ENCODE results near the gene ZNF423.

Gene ZNF423

DNA sequence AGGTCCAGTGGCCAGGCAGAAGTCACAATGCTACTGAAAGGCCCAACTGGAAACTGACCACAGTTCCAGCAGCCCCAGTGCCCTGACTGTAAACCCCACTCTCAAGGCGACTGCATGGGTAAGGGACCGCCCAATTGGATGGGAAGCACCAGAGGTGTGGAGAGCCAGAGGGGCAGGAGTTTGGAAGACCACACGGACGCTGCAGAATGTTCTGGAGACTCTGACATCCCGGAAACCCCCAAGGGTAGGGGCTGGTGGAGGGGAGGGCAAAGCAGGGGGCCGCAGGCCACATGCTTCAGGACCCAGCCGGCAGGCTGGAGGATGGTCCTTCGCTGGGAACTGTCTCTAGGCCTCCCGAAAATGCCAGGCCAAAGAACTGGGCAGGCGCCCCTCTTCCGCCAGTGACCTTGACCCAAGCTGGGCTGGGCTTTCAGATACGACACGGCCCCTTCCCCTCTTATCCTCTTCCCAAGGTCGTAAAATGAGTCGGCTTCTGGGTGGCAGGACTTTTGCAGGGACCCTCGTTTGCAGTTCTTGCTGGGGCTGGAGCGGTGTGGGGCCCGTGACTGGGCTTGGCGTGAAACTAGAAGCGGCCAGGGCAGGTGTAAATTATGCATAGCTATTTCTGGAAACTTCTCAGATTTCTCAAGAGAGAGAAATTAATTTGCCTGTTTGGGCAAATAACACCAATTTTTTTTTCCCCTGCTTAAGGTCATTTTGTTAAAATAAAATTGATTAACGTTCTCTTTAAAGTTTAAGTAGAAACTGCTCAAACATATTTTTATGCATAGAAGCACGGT, 372.1 kb downstream of the ZNF423 start:
- DNase-seq = no peak

DNA sequence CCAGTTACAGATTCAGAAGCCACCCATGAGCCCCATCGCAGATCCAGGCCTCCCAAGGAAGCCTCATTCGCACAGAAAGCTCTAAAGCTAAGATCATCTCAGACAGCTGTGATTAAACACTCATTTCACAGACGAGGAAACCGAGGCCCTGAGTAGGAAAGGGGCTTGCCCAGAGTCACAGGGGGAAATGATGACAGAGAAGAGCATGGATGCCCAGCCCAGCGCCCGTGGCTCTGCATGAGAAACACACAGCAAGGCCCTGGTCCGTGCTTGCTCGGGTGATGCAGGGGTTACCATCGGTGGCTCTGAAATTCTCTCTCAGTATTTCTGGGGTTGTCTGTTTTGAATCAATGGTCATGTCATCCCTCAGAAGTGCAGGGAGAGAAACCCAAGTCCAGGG, 372.7 kb downstream of the ZNF423 start:
- DNase-seq = no peak

DNA sequence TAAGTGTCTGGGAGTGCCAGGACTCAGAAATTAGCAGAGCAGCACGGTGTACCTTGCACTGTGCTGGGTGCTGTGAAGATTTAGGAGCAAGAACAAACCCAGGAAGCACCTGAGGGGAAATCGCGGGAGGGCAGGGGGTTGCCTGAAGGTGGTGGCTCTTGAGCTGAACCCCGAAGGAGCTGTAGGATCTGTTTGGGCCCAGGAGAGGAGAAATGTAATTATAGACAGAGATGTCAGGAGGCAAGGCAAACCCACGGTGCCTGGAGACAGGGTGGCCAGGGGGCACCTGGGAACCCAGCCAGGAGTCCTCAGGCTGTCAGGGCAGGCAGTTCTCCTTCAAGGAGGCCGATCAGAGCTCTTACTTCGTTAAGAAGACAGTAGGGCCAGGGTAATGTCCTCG, 373.2 kb downstream of the ZNF423 start:
- DNase-seq = no peak

DNA sequence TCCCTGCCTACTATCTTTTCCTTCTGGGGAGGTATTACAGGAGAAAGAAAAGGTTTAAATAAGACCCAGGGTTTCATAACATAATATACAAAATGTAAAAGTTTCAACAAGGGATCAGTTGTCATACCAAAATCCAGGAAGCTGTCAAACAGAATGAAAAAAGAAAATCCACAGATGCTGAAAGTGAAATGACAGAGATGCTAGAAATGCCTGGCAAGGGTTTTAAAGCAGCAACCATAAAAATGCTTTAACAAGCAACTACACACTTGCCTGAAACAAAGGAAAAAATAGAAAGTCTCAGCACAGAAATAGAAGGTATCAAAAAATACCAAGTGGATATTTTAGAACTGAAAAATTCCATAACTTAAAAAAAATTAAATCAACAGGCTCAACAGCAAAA, 377.3 kb downstream of the ZNF423 start:
- no peak for DNase-seq

DNA sequence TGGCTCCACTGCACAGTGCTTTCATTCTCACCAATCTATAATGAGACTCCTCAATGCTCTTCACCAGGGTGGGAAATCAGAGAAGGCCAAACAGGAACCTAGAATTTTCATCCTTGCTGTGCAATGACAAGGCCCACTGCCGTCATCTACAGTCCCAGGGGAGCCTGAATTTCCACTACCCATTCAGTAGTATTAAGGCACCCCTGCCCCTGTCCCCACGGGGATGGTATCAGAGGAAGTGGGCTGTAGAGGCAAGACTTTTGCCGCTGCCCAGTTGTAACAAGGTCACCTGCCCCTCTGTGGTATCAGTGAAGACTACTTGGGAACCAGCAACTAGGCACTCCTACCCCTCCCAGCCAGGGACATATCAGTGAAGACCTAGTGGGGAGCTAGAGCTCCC, 377.8 kb downstream of the ZNF423 start:
- DNase-seq = no peak

DNA sequence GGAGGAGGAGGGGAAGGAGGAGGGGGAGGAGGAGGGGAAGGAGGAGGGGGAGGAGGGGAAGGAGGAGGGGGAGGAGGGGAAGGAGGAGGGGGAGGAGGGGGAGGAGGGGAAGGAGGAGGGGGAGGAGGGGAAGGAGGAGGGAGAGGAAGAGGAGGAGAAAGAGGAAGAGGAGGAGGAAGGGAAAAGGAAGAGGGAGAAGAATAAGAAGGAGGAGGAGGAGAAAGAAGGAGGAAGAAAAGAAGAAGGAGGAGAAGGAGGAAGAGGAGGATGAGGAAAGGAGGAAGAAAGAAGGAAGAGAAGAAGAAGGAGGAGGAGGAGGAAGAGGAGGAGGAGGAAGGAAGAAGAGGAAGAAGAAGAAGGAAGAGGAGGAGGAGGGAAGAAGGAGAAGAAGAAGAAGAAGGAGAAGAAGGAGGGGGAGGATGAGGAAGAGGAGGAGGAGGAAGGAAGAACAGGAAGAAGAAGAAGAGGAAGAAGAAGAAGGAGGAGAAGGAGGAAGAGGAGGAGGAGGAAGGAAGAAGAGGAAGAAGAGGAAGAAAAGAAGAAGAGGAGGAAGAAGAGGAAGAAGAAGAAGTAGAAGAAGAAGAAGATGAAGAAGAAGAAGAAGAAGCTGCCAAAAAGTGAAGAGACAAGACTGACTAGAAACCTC, 378.5 kb downstream of the ZNF423 start:
- DNase-seq = no peak

DNA sequence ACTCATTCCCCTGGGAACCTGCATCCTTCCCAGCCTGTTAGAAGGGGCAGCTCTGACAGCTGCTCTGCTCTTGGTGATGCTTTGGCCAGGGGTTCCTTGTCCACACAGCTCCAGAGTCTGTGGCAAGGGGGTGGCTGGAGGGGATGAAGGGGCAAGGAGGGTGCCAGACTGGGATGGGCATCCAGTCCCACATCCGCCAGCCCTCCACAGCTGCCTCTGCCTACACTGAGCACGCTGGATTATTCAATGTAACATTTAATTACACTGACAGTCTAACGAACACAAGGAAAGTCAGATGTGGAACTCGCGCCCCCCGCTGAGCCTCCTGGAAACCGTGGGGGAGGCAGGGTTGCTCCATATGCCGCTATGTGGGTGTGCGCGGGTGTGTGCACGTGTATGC, 381.2 kb downstream of the ZNF423 start:
- no peak for DNase-seq

DNA sequence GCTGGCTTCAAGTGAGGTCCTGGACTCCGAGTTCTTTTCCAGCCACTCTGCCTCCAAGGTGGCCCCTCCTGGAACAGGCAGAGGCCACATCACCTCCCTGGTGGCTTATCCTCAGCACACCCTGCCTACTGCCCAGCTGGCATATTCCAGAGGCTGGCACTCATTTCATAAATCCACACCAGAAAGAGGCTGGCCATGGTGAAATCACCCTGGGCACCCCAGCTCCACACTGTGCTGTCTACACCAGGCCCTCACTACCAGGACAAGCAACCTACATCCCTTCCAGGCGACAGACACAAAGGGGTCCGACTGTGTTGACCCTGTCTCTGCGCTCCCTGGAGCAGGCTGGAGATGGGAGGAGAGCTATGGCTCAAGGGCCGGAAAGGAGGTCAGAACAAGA, 382.1 kb downstream of the ZNF423 start:
- no peak for DNase-seq

DNA sequence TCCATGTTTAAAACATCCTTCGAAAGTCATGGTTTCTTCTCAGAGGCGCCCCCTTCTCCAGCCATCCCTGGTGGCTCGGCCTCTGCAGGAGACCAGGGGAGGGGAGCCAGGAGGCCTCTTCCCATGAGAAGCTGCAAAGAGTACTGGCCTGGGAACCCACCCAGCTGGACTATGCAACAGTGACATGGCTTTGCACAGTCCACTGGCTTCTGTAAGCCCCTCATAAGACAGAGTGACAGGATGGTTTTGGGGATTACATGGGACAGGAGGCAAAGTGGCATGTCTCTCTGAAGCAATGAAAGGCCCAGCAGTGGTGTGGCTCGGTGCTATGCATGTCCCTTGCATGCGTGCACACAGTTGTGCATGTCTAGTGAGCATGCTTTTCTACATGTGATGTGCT, 382.8 kb downstream of the ZNF423 start:
- DNase-seq = no peak

DNA sequence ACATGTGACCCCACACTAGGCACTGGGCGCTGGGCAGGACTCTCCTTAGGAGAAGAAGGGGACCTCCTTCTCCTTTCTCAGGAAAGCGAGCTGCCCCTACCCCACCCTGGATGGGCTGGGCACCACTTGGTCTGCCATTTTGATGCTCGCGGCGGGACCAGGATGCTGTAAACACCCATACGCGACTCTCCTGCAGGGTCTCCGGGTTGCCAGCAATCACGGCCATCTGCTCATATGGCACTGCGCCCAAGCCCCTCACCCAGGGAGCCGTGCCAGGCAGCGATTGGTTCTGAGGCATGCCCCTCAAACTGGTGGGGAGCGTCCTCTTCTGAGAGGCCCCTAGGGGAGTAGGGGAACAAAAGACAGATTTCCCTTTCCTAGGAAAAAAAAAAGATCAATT, 383.3 kb downstream of the ZNF423 start:
- no peak for DNase-seq

DNA sequence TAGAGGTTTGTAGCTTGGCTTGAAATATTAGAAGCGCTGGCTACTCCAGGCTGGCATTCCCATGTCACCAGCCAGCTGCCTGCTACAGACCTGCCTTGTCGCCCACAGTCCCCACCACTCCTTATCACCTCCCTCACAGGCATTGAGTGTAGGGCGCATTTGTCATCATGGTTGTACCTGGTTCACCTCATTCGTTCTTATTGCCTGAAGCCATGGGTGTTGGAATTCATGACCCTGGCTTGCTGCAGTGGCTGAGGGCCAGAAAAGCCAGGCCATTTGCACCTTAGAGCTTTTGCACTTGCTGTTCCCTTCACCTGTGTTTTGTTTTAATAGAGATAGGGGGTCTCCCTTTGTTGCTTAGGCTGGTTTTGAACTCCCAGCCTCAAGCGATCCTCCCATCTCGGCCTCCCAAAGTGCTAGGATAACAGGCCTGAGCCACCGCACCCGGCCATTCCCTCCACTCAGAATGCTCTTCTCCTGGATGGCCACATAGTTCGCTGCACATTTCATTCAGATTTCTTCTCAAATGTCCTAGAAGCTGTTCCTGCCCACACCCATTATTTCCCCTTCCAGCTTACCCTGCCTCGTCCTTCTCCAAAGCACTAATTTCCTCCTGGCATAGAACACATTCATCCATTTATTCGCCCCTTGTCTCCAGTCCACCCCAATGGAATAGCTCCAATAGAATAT, 384.7 kb downstream of the ZNF423 start:
- DNase-seq = no peak

DNA sequence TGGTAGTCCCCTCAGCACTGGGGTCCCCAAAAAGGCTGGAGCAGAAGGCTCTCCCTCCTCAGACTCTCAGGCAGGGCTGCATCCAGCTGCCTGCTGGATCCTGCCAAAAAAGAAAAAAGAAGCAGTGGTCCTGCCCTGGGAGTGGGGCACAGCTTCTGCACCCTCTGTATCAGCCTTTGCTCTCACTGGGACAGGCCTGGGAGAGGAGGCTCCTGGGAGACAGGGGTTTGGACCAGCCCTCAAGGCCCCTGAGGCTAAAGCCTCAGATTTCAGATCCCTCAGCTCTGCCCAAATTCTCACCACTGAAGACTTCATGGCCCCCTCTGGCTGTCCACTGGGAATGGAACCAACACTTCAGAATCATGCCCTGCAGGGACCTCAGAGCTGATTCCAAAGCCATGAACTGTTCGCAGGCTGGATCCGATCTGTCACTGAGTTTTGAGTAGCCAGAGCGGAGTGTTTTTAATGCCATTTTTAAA, 385.4 kb downstream of the ZNF423 start:
- no peak for DNase-seq

DNA sequence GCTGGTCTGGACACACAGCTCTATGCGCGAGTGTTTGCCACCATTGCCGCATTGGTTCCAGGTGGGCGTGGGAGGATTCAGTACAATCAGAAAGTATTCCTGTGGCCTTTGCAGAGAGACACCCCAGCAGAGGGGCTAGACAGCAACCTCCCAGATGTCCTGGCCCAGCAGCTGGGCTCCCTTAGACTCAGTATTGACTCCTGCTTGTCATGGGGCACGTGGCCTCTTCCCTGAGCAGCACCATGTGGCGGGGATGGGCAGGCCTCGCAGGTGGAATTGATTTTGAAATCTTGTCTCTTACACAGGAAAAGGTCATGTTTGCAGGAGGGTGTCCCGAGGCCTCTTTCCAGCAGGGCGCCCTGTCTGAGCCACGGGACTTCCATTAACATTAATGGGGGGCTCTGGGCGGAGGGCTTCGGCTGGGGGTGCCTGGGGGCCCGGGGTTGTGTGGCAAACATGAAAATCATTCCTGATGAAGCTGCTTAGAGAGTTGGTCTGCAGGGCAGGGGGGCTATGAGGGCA, 385.9 kb downstream of the ZNF423 start:
- no peak for DNase-seq

DNA sequence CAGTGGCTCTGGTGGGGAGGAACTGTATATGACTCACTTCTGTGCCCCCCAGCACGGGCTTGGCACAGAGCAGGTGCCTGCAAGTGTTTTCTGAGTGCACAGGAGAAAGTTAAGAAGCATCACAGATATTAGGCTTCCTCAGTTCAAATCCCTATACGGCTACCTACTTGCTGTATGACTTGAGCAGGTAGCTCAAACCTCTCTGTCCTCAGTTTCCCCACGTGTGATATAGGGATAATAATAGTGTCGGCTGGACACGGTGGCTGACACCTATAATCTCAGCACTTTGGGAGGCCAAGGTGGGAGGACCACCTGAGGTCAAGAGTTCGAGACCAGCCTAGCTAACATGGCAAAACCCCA, 386.6 kb downstream of the ZNF423 start:
- DNase-seq = no peak

DNA sequence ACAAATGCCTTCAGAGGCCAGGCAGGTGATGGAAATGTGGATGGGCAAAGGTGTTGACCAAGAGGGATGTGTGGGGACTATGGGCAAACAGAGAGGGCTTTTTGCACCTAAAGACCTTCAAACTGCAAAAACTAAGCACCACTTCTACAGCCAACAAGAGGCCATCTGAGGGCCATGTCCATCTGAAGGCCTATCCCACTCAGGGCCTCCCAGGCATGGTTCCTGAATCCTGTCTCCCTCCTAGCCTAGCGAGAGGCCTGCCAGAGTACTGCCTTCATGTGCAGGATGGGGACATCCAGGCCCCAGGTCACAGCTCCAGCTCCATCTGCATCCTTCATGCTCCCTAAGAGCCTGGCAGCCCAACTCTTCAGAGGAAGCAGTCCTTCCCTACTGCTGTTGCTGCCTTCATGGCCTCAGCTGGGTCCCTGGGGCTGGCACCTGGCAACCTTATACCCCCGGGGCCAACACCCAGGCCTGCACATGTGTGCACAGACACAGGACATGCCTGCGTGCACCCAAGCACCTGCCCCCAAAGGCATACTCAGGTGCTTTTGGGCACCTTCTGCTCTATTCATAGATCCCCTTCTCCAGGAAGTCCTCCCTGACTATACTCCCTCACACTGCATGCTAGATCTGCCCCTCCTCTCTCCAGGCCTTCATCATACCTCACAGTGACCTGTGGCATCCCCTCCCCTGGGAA, 387.2 kb downstream of the ZNF423 start:
- DNase-seq = no peak

DNA sequence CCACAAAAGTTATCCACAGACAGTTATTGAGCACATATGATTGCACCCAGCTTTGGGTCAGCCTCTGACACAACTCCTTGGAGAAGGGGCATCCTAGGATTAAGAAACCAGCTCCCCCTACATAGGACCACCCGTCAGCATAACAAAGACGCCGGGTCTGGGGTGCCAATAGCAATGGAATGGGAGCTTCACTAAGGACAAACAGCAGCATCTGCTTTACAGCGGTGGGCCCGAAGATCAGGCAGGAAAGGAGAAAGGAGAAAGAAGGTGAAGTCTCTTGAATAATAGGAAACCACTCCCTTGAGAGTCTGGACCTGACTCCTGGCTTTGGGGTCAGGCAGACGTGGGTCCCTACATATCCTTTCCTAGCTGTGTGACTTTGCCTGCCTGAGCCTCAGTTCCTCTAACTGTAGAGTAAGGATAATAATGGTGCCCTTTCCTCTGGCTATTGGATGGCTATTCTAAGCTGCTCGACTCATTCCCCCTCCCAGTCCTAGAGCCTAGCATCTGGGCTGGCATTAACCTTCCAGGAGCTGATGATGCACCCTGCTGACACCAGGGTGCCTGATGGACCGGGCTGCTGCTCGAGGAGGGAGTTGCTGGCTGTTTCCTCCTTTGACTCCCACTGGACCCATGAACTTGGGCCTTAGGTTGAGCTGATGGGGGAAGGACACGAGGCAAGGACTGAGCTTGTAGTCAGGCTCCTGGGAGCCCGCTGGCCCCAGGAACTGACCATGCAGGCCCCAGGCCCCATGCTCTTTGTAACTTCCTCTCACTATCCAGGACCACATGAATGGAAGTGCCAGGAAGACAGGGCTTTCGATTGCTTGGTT, 388.2 kb downstream of the ZNF423 start:
- no peak for DNase-seq

DNA sequence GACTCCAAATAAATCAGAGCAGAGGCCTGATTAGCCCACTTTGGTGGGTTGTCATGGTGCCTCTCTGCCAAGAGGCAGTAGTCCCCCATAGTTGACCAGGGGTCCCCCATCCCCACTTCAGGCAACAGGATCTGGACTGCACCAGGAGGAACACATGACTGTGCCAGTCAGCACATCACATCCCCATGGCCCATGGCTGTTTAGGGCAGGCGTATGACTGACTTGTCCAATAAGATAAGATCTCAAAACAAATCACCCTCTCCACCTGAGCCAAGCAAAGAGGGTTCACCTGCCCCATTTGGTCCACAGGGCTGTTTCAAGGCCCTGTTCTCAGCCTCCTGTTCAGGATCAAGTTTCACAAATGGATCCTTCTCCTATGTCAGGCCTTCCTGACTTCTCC, 389.0 kb downstream of the ZNF423 start:
- DNase-seq = no peak

DNA sequence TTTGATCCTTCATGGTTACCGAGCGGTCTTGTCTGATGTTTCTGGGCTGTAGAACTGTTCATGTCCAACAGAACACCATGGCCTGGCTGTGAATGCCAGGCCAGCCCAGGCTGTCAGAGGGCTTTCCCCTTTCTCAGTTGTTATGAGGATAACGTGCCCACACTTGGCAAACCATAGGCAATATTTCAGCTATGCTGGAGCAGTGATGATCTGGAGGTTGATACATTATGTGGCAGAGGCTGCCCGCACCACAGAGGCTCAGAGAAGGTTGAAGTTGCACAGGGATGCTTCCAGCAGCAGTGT, 389.4 kb downstream of the ZNF423 start:
- no peak for DNase-seq

DNA sequence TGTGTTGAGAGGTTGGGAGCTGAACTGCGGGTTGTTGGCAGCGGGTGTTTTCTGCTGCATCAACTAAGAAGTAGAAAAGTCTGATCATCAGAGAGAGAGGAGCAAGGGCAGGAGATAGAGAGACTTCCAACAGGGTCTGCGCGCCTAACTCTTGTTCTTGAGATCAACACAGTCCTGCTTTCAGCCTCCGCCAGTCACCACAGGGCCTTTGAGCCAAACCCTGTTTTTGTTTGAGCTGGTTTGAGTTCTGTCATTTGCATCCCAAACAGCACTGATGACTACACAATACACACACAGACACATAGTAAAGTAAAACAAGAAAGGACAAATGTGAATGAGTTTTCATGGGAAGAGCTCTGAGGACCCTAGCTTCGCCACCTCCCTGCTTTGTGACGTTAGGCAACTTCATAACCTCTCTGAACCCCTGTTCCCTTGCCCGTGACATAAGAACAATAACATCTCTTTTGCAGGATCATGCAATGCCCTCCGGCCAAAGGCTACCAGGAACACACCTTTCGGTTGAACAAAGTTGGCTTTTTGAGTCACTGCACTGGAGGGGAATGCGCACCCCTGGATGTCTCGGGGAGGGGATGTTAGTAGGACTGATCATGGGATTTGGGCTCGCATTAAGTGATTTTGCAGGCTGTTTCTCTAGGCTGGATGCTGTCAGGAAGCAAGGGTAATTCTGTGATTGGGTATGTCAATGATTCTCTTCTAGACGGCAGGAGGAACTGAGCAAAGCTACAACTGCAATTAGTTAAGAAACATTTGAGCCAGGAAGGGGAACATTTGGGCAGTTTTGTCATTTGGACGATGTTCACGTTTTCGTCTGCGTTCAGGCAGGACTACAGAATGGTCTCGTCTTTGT, 390.0 kb downstream of the ZNF423 start:
- no peak for DNase-seq

DNA sequence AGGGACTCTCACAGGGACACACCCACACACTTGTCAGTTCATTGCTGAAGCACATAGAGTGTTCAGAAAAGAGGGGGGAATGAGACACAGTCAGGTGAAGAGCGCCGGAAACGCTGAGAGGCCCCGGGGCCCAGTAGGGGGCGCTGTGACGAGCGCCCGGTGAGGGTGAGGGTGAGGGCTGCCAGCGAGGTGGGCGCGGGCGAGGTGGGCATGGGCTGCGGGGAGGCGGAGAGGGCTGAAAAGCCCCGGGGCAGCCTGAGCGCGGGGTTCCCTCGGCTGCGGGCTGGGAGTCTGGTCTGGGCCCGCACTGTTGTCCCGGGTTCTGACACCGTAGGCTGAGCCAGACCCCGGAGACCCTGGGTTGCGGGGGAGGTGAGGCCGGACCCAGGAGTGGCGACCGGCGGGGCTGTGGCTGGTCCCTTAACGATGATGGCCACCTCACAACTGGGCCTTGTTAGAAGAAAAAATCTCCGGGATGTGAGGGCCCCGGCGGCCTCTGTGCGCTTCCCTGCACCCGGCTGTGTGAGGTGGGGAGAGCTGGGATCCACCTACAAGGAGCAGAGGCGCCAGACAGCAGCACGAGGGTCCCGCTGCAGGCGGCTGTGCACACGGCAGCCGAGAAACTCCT, 390.9 kb downstream of the ZNF423 start:
- DNase-seq = no peak

DNA sequence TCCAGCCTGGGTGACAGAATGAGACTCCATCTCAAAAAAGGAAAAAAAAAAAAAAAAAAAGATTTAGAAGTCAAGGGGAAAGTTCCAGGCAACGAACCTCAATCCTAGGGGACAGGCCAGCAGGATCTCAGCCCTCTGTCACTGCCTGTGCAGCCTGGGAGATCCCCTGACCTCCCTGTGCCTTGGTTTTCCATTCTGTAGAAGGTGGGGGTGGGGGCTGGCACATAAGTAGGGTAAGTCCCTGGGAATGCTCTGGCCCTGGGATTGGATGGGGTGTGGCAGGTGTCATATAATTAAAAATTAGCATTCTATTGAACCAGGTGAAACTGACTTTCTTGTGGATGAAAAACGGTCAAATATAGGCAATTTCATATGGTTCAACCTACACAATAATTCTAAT, 391.8 kb downstream of the ZNF423 start:
- no peak for DNase-seq
